ENCODE data around the gene CHDH. TPM values are rescaled to one million over a fixed set of nuclear protein-coding genes. Genes with fewer than 3 reads are reported as not detected.

Gene CHDH
- polyA plus RNA-seq, 3 donors = not detected

- Histone ChIP-seq H3K36me3 (replicated peaks in 1 of 2; ENCODE audit: control insufficient read depth in 1 of 2, insufficient read depth in 2 of 2, low read length in 2 of 2) (peaks cover 31 to 54% of the 10 kb centered on the region in 2 donors), H3K4me3 (replicated peaks in 1 of 3; ENCODE audit: low read depth in 2 of 3, low read length in 3 of 3) (no peak overlapping the region), H3K79me2 (ENCODE audit: insufficient read depth, low read length) (peaks cover 41% of the 10 kb centered on the region), H3K27me3 (ENCODE audit: control insufficient read depth in 2 of 2, insufficient read depth in 2 of 2, low read length in 2 of 2) (no peaks in the 10 kb centered on the region), H4K20me1 (ENCODE audit: insufficient read depth, low read length) (peaks cover 4% of the 10 kb centered on the region), H3K9ac (ENCODE audit: insufficient read depth, low read length, poor library complexity, severe bottlenecking) (no peak overlapping the region), H2AFZ (ENCODE audit: insufficient read depth, low read depth, low read length, poor library complexity, severe bottlenecking) (no peak overlapping the region), H3K4me1 (ENCODE audit: control insufficient read depth in 1 of 2, insufficient read depth in 2 of 2, low read length in 2 of 2) (peaks cover 19 to 23% of the 10 kb centered on the region in 2 donors), H3K4me2 (replicated peaks; ENCODE audit: extremely low read depth, low read length, poor library complexity, severe bottlenecking) (no peak overlapping the region), H3K9me3 (replicated peaks in 1 of 2; ENCODE audit: control insufficient read depth in 1 of 2, insufficient read depth in 1 of 2, low read length in 2 of 2) (no peaks in the 10 kb centered on the region), H3K27ac (ENCODE audit: low read depth in 1 of 2, low read length in 2 of 2) (no peak overlapping the region)
- intact Hi-C loops (cut with micrococcal nuclease) = loop anchor here in 1 of 2 donors (10.0 kb wide), 1 partner anchor 143 kb away; no protein-coding TSS in a partner anchor
- no peak overlapping the region for H3K4me3 Mint-ChIP-seq
- no peak for TF ChIP-seq CTCF (IDR thresholded peaks at IDR 0.05)
- H3K27me3 Mint-ChIP-seq (ENCODE audit: low read depth in 3 of 3) = peaks cover 0 to 7% (median 2%) of the 10 kb centered on the region in 3 donors
- no peak for DNase-seq
- peaks cover 28% of the 10 kb centered on the region for H3K4me1 Mint-ChIP-seq
- peaks cover 0 to 3% (median 0%) of the 10 kb centered on the region in 7 donors for H3K9me3 Mint-ChIP-seq
- peak overlapping the region in 2 of 7 donors; percentile 19 to 40 for H3K27ac Mint-ChIP-seq
- H3K36me3 Mint-ChIP-seq = peaks cover 42 to 56% of the 10 kb centered on the region in 2 donors
Observed at GRCh38 chr3:53887446-53887845, 41.2 kb upstream of the CHDH start.

GRCh38 chr3:53885239-53885638, 39.0 kb upstream of the CHDH start:
- Mint-ChIP-seq H3K4me3 (no peak overlapping the region), H3K36me3 (peaks cover 42 to 54% of the 10 kb centered on the region in 2 donors), H3K9me3 (no peaks in the 10 kb centered on the region), H3K4me1 (peaks cover 27% of the 10 kb centered on the region), H3K27ac (peak overlapping the region in 1 of 7 donors; percentile 2), H3K27me3 (ENCODE audit: low read depth in 3 of 3) (peaks cover 0 to 7% (median 2%) of the 10 kb centered on the region in 3 donors)
- no peak for TF ChIP-seq CTCF (IDR thresholded peaks at IDR 0.05)
- WGBS (ENCODE audit: insufficient coverage) = no CpG with 5 or more reads among the region's 3 CpGs
- no peak overlapping the region for H3K4me3 ChIP-seq (replicated peaks in 1 of 3; ENCODE audit: low read depth in 2 of 3, low read length in 3 of 3)
- DNase-seq = peak in 1 of 3 donors; percentile 70
- H3K9ac ChIP-seq (ENCODE audit: insufficient read depth, low read length, poor library complexity, severe bottlenecking) = no peak overlapping the region
- H4K20me1 ChIP-seq (ENCODE audit: insufficient read depth, low read length) = peaks cover 2% of the 10 kb centered on the region
- peaks cover 31 to 60% of the 10 kb centered on the region in 2 donors for H3K36me3 ChIP-seq (replicated peaks in 1 of 2; ENCODE audit: control insufficient read depth in 1 of 2, insufficient read depth in 2 of 2, low read length in 2 of 2)
- H3K4me2 ChIP-seq (replicated peaks; ENCODE audit: extremely low read depth, low read length, poor library complexity, severe bottlenecking) = no peak overlapping the region
- no peak overlapping the region for H3K27ac ChIP-seq (ENCODE audit: low read depth in 1 of 2, low read length in 2 of 2)
- no peaks in the 10 kb centered on the region for H3K27me3 ChIP-seq (ENCODE audit: control insufficient read depth in 2 of 2, insufficient read depth in 2 of 2, low read length in 2 of 2)
- H3K79me2 ChIP-seq (ENCODE audit: insufficient read depth, low read length) = peaks cover 44% of the 10 kb centered on the region
- no peaks in the 10 kb centered on the region for H3K9me3 ChIP-seq (replicated peaks in 1 of 2; ENCODE audit: control insufficient read depth in 1 of 2, insufficient read depth in 1 of 2, low read length in 2 of 2)
- H3K4me1 ChIP-seq (ENCODE audit: control insufficient read depth in 1 of 2, insufficient read depth in 2 of 2, low read length in 2 of 2) = peaks cover 18 to 24% of the 10 kb centered on the region in 2 donors
- H2AFZ ChIP-seq (ENCODE audit: insufficient read depth, low read depth, low read length, poor library complexity, severe bottlenecking) = no peak overlapping the region
- intact Hi-C loops (cut with micrococcal nuclease) = loop anchor here in 1 of 2 donors (10.0 kb wide), 1 partner anchor 140 kb away; no protein-coding TSS in a partner anchor
